GM12874 (cell line): Measurements from ENCODE around the gene SGMS1.

Experiments used
- CTCF ChIP-seq: IDR thresholded peaks from 2 replicates; pipeline ENCODE4 v1.5.1; 2011; ENCODE audit warnings: low read depth, mild to moderate bottlenecking, control low read depth, low read length, moderate library complexity; ENCODE audit not compliant: insufficient read depth

Gene SGMS1

GRCh38 chr10:50404021-50404773 is 219.6 kb downstream of the SGMS1 start:
- TF ChIP-seq CTCF = no peak

- no peak for TF ChIP-seq CTCF
Observed at GRCh38 chr10:50403074-50403473, 220.7 kb downstream of the SGMS1 start.

GRCh38 chr10:50402466-50402865 is 221.3 kb downstream of the SGMS1 start:
- TF ChIP-seq CTCF = no peak

- TF ChIP-seq CTCF = no peak
Observed at GRCh38 chr10:50400694-50401093, 223.1 kb downstream of the SGMS1 start.

GRCh38 chr10:50398823-50399222 is 224.9 kb downstream of the SGMS1 start:
- no peak for TF ChIP-seq CTCF

GRCh38 chr10:50398381-50398780 is 225.4 kb downstream of the SGMS1 start:
- TF ChIP-seq CTCF = no peak

- no peak for TF ChIP-seq CTCF
Observed at GRCh38 chr10:50397312-50398140, 226.2 kb downstream of the SGMS1 start.
